K562 (cell line): Measurements from ENCODE around the gene KLHL29. TPM values are rescaled to one million over a fixed set of nuclear protein-coding genes. Genes with fewer than 3 reads are reported as not detected.

Source experiments
- ATAC-seq: fragments of 200-7000 bp; cut with Tn5 transposase; 3 replicates; pipeline ENCODE4 v1.9.1; 2020; ENCODE audit warnings: moderate library complexity
- BruUV-seq: library from RNA; stranded (reverse); fragments of 400-500 nt; replicated peaks from 2 replicates; lab custom pipeline; 2021; lab: Mats Ljungman, UMichigan
- CTCF ChIA-PET: fragments of 300-600 bp; formaldehyde crosslinking; extraction: SDS; loops from one replicate; lab custom pipeline; 2021; ENCODE audit warnings: low intra/inter-chr PET ratio; lab: Yijun Ruan, JAX
- POLR2A ChIA-PET: fragments of 300-600, 350-650 bp; sonication (Branson Sonifier 250); formaldehyde crosslinking; extraction: SDS; loops from one replicate; lab custom pipeline; 2021; ENCODE audit warnings: antibody characterized with exemption, inconsistent platforms; lab: Yijun Ruan, JAX
- DNase-seq, 4 experiments: peaks; one replicate each; pipeline versions ENCODE4 v3.0.0 to v3.0.0-alpha.2; 2011 to 2018; ENCODE audit warnings: low spot score in 3 of 4, mixed read lengths in 3 of 4; ENCODE audit errors: extremely low read depth in 1 of 4
- FAIRE-seq: peaks from 2 replicates; lab custom pipeline; 2011; peaks lifted over from hg19 to GRCh38; lab: Jason Lieb, UNC
- H2AFZ ChIP-seq: 2 replicates; pipeline ENCODE4 v1.6.0; 2011; ENCODE audit warnings: low read depth, low read length, control low read depth, inconsistent platforms
- H3K27ac ChIP-seq: fragments of 200-600 bp; 3 replicates; pipeline ENCODE4 v1.8.0; 2011; ENCODE audit warnings: low read depth, mild to moderate bottlenecking, control low read depth, inconsistent platforms, low read length, moderate library complexity, mixed read lengths; ENCODE audit errors: extremely low read depth
- H3K27me3 ChIP-seq, 2 experiments: fragments of 300-600 bp in 1 of 2; 2 replicates in 1 of 2; 3 replicates in 1 of 2; pipeline versions ENCODE4 v1.6.0 to v1.8.0; 2011; ENCODE audit warnings: inconsistent platforms in 2 of 2, low read length in 2 of 2, mild to moderate bottlenecking in 1 of 2, mixed read lengths in 1 of 2, moderate library complexity in 1 of 2; ENCODE audit not compliant: control insufficient read depth in 2 of 2, insufficient read depth in 2 of 2
- H3K36me3 ChIP-seq: fragments of 300-600 bp; 3 replicates; pipeline ENCODE4 v1.8.0; 2011; ENCODE audit warnings: mild to moderate bottlenecking, low read length, inconsistent platforms; ENCODE audit not compliant: control insufficient read depth, insufficient read depth
- H3K4me1 ChIP-seq, 2 experiments: fragments of 200-600 bp in 1 of 2; replicated peaks in 1 of 2; 2 replicates in 1 of 2; 3 replicates in 1 of 2; pipeline versions ENCODE4 v1.5.1 to v1.8.0; 2011; ENCODE audit warnings: inconsistent platforms in 2 of 2, low read length in 2 of 2, mild to moderate bottlenecking in 1 of 2, mixed read lengths in 1 of 2, moderate library complexity in 1 of 2; ENCODE audit not compliant: control insufficient read depth in 2 of 2, insufficient read depth in 2 of 2
- H3K4me2 ChIP-seq: 2 replicates; pipeline ENCODE4 v1.6.1; 2011; ENCODE audit warnings: low read length, control low read depth, inconsistent platforms, mixed read lengths; ENCODE audit not compliant: insufficient read depth
- H3K4me3 ChIP-seq: fragments of 200-600 bp; sonication (generic), shearing (Covaris generic); 2 replicates; pipeline ENCODE4 v1.5.1; 2016; ENCODE audit warnings: control low read depth, inconsistent platforms
- H3K79me2 ChIP-seq: fragments of 200-600 bp; 3 replicates; pipeline ENCODE4 v1.8.0; 2011; ENCODE audit warnings: low read length, inconsistent platforms; ENCODE audit not compliant: control insufficient read depth, insufficient read depth
- H3K9ac ChIP-seq, 2 experiments: 2 replicates each; pipeline versions ENCODE4 v1.6.0 to v1.6.1; 2011; ENCODE audit warnings: low read depth in 2 of 2, low read length in 2 of 2, control low read depth in 1 of 2, inconsistent platforms in 1 of 2, mild to moderate bottlenecking in 1 of 2, mixed read lengths in 1 of 2; ENCODE audit not compliant: insufficient read depth in 1 of 2
- H3K9me1 ChIP-seq: one replicate; pipeline ENCODE4 v1.6.0; 2011; ENCODE audit warnings: inconsistent platforms, mild to moderate bottlenecking, low read length, moderate library complexity; ENCODE audit not compliant: control insufficient read depth, insufficient read depth
- H3K9me3 ChIP-seq: replicated peaks from 2 replicates; pipeline ENCODE4 v1.5.1; 2011; ENCODE audit warnings: low read depth, low read length, inconsistent platforms; ENCODE audit not compliant: control insufficient read depth, insufficient read depth
- H4K20me1 ChIP-seq: replicated peaks from 2 replicates; pipeline ENCODE4 v1.6.1; 2011; ENCODE audit warnings: low read length, inconsistent platforms, mixed read lengths; ENCODE audit not compliant: control insufficient read depth, insufficient read depth
- CGGBP1 ChIP-seq: fragments of 250-450 bp; sonication (Bioruptor Pico); IDR thresholded peaks from 2 replicates; pipeline ENCODE4 v1.9.0; 2021; ENCODE audit warnings: mild to moderate bottlenecking
- EHMT2 ChIP-seq: fragments of 450-650 bp; IDR thresholded peaks from 2 replicates; pipeline ENCODE4 v1.6.1; 2018; ENCODE audit warnings: antibody characterized with exemption
- MLLT1 ChIP-seq, 2 experiments: fragments of 450-650 bp; IDR thresholded peaks; 2 replicates each; pipeline ENCODE4 v1.6.1; 2016
- MLX ChIP-seq, 2 experiments: fragments of 450-650 bp in 1 of 2; sonication (generic) in 1 of 2; formaldehyde crosslinking; conservative IDR thresholded peaks; 2 replicates each; pipeline versions ENCODE4 v1.4.0 to v1.8.1; 2020 to 2022; ENCODE audit warnings: mild to moderate bottlenecking in 1 of 2, missing genetic modification reagents in 1 of 2
- MTA3 ChIP-seq: fragments of 450-650 bp; formaldehyde crosslinking; IDR thresholded peaks from 2 replicates; pipeline ENCODE4 v1.6.1; 2017; ENCODE audit warnings: mild to moderate bottlenecking, borderline replicate concordance
- NR1H2 ChIP-seq: sonication (generic); formaldehyde crosslinking; IDR thresholded peaks from 2 replicates; pipeline ENCODE4 v1.4.0; 2020; ENCODE audit warnings: mild to moderate bottlenecking, missing genetic modification reagents
- ZNF121 ChIP-seq: sonication (generic); formaldehyde crosslinking; conservative IDR thresholded peaks from 2 replicates; pipeline ENCODE4 v1.8.0; 2022; ENCODE audit warnings: missing genetic modification reagents
- whole genome bisulfite sequencing: fragments of 100-300 bp; shearing (Covaris generic); methylation state at CpG from one replicate; pipeline ENCODE4 v1.1.6; 2016; ENCODE audit warnings: low coverage, mixed read lengths; ENCODE audit not compliant: insufficient coverage; ENCODE audit errors: missing lambda C conversion rate; 5-methylcytosine and 5-hydroxymethylcytosine counted together
- in situ Hi-C: fragments of 300-500 bp; cut with MboI; formaldehyde crosslinking; loops from 4 replicates; pipeline ENCODE4 v1.15.0; 2018; ENCODE audit warnings: inconsistent platforms, mixed read lengths
- intact Hi-C: fragments of 100-400 bp; cut with micrococcal nuclease; formaldehyde crosslinking; loops from 2 replicates; pipeline ENCODE4 v1.14.2; 2022
- polyA plus RNA-seq, 8 experiments: library from polyadenylated mRNA; depleted of rRNA in 4 of 8; stranded (reverse) in 5 of 8; unstranded in 3 of 8; fragments of >200 nt; fragmentation: Nextera tagmentation in 2 of 8; fragmentation: Illumina TruSeq in 1 of 8; extraction: Ambion mirVana in 2 of 8; extraction: Trizol in 1 of 8; gene quantifications; 2 replicates each; pipeline versions ENCODE4 v1.2.1 to v1.2.3, GENCODE V29; 2011 to 2014; ENCODE audit warnings: inconsistent platforms in 1 of 8, missing spikeins in 1 of 8
- total RNA-seq, 7 experiments: library from RNA; depleted of rRNA in 6 of 7; stranded (reverse); fragments of >200 nt in 6 of 7; fragmentation: Illumina TruSeq in 2 of 7; extraction: Trizol in 2 of 7; gene quantifications; 2 replicates each; pipeline versions ENCODE4 v1.2.1 to v1.2.3, GENCODE V29; 2011 to 2021; ENCODE audit warnings: low replicate concordance in 1 of 7

Gene KLHL29
- total and polyA plus RNA-seq, 9 of the 15 experiments (the other 6 are each of a cell fraction or from before 2014, with no cell fraction given): 0.03 to 0.31 (median 0.08) TPM; not detected in 1

- TF ChIP-seq CGGBP1 (no peak), ZNF121 (CRISPR knock-in tag) (no peak), EHMT2 (no peak), MLLT1 (IDR thresholded peaks at IDR 0.05) (no peak), NR1H2 (CRISPR knock-in tag) (no peak), MLX (CRISPR knock-in tag; conservative IDR thresholded peaks at IDR 0.05) (no peak), MTA3 (no peak)
- TF ChIP-seq, all 486 proteins: peak for 0
- no peaks in the 10 kb centered on the region; a peak in 1 of 5 replicates for H3K4me1 ChIP-seq
- no peaks in the 10 kb centered on the region for H4K20me1 ChIP-seq
- ChIA-PET CTCF (no interaction called here), POLR2A (interaction anchor here (0.5 kb wide), 1 partner anchor 9 kb away, joined by 5 read pairs; no protein-coding TSS in a partner anchor)
- H3K27ac ChIP-seq: no peak overlapping the region
- no peaks in the 10 kb centered on the region for H3K9me1 ChIP-seq
- DNase-seq: no peak
- no peak for FAIRE-seq
- no peaks in the 10 kb centered on the region for H3K36me3 ChIP-seq
- WGBS: 2% methylated on average over 6 of the region's 6 CpGs
- BruUV-seq: no TSS peak
- no peak overlapping the region for H3K4me3 ChIP-seq
- H3K9me3 ChIP-seq: no peaks in the 10 kb centered on the region
- no peak overlapping the region for H3K4me2 ChIP-seq
- H3K27me3 ChIP-seq: peaks cover 31 to 83% of the 10 kb centered on the region in 2 experiments
- in situ Hi-C loops: no loop called here
- intact Hi-C loops: no loop called here
- no peak for ATAC-seq
- no peak overlapping the region for H3K9ac ChIP-seq
- H2AFZ ChIP-seq: no peak overlapping the region
- H3K79me2 ChIP-seq: no peaks in the 10 kb centered on the region
Observed at GRCh38 chr2:23599006-23599405, 214.0 kb downstream of the KLHL29 start.
